ENCODE measurements around the gene FEZ2.
"Not testable (repeated sequence)": the region's sequence is repeated elsewhere in the genome, so short reads cannot be mapped to it uniquely, and the experiment has no call there.

Gene FEZ2

GRCh38 chr2:36597532-36598377 lies at the start of gene FEZ2:
Gene FEZ2, minus strand, starts transcription at chr2:36598168. Its CDS starts 26 bp downstream, at chr2:36598142.
- DNase-seq (ENCODE audit: low spot score), result peak; percentile 92

DNA sequence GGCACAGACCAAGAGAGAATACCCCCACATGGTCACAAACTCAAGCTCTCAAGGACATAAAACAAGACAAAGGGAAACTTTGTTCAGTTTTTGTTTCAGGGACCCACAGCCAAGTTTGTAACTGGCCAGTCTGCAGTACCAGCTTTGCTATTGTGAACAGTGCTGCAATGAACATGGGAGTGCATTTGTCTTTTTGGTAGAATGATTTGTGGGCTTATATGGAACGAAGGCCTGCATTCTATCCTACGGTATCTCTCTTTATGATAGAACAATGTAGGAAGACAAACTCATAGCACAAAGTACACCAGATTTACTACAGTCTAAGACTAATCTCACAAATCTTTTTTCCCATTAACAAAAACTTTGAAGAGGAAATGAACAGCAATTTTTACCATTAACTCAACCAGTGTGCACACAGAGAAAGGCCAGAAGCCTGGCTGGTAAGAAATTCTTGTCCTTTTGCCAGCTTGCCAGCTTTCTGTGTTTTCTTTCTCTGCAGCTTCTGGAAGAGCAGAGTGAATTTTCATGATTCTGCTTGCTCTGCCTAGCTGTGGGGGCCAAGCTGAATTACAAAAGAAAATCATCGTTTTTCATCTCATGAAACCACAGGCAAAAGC lies 37.1 kb upstream of the FEZ2 start:
- no peak for DNase-seq (ENCODE audit: low spot score)

GRCh38 chr2:36633470-36634092 lies 35.6 kb upstream of the FEZ2 start:
- DNase-seq (ENCODE audit: low spot score), result no peak

- DNase-seq (ENCODE audit: low spot score), result no peak
Observed at GRCh38 chr2:36626756-36627155, 28.8 kb upstream of the FEZ2 start.

DNA sequence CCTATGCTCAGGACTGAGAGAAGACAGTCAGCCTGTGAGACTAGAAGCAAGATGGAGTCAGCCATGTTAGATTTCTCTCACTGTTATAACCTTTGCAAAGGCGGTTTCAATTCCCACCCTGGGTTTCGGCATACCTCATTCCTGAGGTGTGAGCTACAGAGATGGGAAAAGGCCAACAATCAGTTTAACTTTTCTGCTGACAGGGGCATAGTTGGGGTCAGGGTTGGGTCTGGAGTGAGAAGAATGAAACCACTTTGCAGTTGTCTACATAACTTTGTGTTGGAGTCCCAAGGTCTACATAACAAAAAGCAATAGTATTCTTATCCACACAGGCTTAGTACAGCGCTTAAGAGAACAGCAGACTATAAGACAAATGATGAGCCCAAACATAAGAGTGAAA lies 28.1 kb upstream of the FEZ2 start:
- DNase-seq (ENCODE audit: low spot score), result no peak

GRCh38 chr2:36625304-36625703 lies 27.3 kb upstream of the FEZ2 start:
- no peak for DNase-seq (ENCODE audit: low spot score)

DNA sequence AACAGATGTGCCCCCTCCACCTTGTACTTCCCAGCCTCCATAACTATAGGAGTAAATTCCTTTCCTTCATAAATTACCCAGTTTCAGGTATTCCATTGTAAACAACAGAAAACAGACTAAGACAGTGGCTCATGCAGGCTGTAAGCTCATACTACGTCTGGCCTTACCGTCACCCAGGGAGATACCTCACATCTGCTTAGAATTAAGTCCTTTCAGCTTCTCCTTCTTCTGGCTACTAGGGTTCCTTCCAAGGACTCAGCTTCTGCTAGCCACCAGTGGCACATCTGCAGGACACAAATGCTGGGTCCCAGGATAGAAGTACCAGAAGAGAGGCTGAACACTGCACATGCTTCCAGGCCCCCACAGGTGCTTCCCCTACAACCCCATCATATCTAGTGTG lies 22.4 kb upstream of the FEZ2 start:
- no peak for DNase-seq (ENCODE audit: low spot score)

DNA sequence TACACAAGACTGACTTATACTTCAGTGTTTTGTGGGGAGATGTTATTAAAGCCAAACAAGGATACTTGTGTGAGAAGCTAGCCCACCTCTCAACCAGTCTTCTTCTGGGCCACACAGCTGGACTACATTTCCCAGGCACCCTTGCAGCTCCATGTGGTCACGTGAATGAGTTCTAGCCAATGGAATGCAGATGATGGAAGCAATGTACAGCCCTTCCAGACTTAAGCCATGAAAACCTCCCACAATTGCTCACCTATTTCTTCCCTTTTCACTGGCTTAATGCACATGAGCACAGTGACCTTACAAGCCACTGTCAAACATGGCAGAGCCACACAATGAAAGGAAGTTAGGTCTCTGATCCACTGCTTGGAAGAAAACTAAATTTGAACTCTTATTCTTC lies 20.4 kb upstream of the FEZ2 start:
- peak; percentile 69 for DNase-seq (ENCODE audit: low spot score)

DNA sequence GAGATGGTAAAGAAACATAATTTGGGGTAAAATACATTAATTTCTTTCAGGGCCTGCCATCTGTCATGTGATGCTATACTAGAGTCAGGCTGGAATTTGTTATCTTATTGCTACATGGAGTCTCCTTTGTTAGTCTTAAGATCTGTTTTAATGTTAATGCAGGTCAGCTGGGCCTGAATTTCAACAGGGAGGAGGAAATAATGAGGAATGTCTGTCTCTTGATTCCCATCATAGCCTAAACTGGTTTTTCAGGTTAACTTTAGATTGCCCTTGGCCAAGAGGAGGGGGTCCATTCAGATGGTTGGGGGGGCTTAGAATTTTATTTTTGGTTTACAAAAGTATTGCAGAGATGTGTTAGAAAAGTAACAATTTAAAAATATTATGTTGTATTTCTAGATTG lies 19.0 kb upstream of the FEZ2 start:
- DNase-seq (ENCODE audit: low spot score), result no peak

DNA sequence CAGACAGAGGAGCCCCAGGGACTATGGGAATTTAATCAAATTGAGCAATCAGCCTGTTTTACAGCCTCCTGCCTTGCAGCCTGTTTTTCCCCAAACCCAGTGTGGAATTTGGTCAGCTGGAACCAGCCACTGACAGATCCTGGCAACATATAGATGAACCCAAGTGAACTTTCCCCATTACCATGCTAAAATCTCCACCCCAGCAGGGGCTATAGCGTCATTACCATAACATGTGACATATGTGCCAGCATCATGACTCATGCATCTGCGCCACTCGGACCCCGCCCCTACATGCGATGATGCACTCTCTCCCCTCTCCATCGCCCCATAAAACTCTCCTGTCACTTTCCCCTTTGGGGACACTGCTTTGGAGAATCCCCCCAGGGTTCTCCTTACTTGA lies 17.3 kb upstream of the FEZ2 start:
- no peak for DNase-seq (ENCODE audit: low spot score)

- no peak for DNase-seq (ENCODE audit: low spot score)
Observed at GRCh38 chr2:36613801-36614200, 15.8 kb upstream of the FEZ2 start.

DNA sequence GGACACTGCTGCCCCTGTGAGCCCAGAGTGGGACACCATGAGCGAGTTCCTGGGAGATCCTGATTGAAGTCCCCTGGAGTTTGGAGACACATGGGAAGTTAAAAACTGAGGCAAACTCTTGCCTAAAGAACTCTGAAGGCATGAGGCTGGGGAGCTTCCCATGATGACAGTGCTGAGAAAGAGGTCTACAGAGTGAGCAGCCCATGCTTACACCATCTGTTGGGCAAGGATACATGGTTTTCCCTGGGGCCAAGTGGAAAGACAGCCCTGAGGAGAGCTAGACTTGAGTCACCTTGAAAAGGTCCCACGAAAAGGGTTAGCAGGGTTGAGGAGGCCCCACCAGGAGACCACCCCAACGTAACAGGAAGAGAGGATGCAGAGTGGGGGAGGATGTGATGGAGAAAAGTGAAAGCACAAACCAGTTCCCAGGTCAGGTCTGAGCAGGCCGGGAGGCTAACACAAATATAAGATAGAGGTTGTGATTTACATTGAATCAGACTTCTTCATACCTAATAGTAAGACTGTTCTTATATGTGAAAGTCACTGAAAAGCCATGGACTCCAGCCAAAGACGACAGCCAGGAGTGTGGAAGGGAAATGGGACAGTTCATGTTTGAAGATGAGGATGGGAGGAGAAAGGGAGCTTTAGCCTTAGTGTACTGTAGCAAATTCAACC lies 13.5 kb upstream of the FEZ2 start:
- DNase-seq (ENCODE audit: low spot score), result no peak

DNA sequence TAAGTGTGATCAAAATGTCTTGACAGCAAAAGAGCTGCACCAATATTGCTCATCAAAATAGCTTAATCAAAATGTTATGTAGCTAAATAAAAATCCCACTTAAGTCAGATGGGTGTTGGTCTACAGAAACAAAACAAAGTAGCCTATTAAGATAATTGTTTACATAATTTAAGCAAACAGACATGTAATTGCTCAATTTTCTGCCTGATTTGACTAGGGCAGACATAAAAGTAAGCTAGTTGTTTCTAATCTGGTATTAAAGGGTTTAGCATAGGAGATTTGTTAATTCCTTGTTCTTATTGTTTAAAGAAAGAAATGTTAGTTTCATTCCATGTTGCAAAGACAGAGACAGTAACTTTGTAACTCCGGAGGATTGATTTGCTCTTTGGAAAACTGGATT lies 11.5 kb upstream of the FEZ2 start:
- no peak for DNase-seq (ENCODE audit: low spot score)

DNA sequence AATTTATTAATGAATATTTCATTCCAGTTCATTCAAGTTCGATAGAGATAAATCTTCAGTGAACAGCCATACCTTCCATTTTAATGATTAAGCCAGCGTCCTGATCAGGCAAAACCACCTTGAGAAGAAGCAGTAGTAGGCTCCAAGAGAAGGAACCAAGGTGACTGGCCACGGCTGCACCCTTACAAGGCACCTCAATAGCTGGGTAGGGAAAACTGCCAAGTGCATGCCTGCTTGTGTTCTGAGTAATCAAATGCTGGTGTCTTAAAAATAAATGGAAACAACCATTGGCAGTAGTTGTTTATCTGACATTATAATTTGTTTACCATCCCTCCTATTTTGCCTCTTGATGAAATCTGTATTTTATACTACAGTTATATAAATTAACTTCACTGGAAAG lies 10.0 kb upstream of the FEZ2 start:
- DNase-seq (ENCODE audit: low spot score), result no peak

GRCh38 chr2:36606925-36607324 lies 9.0 kb upstream of the FEZ2 start:
- DNase-seq (ENCODE audit: low spot score), result no peak

DNA sequence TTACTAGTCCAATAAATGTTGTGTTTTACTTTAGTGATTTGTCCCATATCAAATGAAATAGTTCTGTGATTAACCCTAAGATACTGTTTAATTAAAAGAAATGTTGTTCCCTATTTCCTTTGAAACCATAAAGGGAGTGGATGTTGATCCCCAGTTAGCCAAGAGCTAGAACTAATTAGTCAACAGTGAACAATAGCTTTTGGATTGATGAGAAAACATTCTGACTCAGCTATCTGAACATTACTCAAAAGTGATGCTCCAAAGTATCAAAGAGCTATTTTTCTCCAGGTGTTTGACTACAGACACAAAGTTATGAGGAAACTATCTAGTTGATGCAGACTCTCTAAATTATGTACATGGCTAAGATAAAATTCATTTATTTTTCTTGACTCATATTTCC lies 7.3 kb upstream of the FEZ2 start:
- DNase-seq (ENCODE audit: low spot score), result no peak

DNA sequence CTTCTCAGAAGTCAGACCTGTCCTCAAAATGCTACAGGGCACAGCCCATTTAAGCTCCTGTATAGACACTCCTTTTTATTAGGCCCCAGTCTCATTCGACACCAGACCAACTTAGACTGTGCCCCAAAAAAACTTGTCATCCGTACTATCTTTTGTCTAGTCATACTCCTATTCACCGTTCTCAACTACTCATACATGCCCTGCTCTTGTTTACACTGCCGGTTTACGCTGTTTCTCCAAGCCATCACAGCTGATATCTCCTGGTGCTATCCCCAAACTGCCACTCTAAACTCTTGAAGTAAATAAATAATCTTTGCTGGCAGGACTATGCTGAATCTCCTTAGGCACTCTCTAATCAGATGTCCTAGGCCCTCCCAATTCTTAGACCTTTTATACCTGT lies 5.7 kb upstream of the FEZ2 start:
- not testable (repeated sequence) for DNase-seq (ENCODE audit: low spot score)

GRCh38 chr2:36597003-36597531 lies 901 bp downstream of the FEZ2 start:
- no peak for DNase-seq (ENCODE audit: low spot score)

- no peak for DNase-seq (ENCODE audit: low spot score)
Observed at GRCh38 chr2:36596397-36596796, 1.6 kb downstream of the FEZ2 start.

DNA sequence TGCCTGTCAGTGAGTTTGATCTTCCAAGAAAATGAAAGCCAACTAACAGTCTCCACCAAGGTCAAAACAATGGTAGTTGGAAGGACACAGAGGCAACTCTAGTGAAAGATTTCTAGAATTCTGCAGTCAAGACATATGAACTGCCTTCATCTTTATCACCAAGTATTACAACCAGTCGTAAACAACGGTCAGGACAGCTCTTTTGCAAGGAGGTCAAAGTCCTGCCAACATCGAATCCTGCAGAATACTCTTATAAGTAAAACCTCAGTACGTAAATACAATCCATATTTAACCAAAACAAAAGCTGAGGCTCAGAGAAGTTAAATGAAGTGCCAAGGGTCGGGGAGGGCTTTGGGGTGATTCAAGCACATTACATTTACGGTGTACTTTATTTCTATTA lies 3.1 kb downstream of the FEZ2 start:
- DNase-seq (ENCODE audit: low spot score), result no peak

DNA sequence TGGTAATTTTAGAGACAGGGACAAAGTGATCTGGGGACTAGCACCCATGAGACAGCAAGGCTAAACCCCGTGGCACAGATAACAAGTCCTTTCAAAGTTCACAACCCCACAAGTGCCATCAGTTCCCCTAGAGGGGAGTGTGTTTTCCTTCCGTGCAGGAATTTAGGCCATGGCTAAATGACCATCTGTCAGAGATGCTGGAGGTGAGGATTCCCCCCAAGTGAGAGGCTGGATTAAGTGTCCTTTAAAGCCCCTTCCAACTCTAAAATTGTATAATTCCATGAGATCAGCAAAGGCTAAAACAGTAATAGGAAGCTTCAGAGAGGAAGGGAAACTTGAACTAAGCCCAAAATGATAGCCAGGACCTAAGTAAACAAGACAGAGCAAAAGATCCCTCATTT lies 8.7 kb downstream of the FEZ2 start:
- DNase-seq (ENCODE audit: low spot score), result no peak

DNA sequence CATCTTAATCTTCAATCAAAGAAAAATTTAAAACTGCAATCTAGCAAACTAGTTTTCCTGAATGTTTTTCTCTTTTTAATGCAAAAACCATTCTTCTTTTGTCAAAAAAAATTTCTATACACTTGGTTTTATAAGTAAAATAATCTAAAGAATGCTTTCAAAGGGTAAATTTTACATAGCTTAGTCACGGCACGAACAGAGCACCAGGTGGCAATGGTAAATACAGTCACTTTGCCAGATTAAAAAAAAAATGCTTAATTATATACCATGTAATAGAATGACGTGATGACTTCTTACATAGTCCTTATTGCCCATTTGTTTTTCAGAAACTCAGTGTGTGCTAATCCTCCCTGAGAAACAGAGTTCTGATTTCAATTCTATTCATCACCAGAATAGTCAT lies 10.4 kb downstream of the FEZ2 start:
- DNase-seq (ENCODE audit: low spot score), result no peak

DNA sequence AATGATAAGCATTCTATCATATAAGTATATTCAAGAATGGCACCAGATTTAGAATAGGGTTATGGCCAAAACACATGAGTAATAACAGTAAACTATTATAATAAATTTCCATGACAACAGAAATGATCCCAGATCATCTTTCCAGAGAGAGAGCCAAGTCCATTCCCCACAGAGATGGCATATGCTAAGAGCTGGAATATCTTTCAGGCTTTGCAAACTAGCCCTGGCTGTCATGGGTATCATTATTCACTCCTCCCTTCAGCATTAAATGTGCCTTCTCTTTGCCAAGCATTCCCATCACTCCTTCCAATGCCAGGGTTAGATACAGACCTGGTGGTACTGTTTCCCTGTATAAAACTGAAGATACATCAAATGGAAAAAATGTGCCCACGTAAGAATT lies 10.9 kb downstream of the FEZ2 start:
- DNase-seq (ENCODE audit: low spot score), result no peak
